ENCODE data around the gene SPG7.

Gene SPG7

DNA sequence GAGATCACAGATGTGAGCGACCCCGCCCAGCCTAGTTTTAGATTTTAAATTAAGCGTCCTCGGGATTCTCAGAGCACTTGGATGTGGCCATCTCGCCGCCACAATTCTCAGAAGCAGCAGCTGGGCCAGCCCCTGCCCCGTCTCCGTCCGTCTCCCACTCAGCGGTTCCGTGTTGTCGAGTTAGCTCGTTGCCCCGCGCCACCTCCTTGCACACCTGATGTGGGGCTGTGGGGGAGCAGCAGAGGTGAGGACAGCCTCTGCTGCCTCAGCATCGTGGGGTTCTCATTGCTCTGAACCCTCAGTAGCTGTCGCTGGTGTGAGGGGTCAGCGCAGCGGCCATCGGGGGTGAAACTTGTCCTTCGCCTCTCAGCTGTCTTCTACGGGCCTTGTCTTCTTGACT lies 44.1 kb downstream of the SPG7 start:
- no peaks in the 10 kb centered on the region for H4K20me1 ChIP-seq (ENCODE audit: insufficient read depth, low read length, poor library complexity, severe bottlenecking)
- H3F3A ChIP-seq (ENCODE audit: low read depth): no peaks in the 10 kb centered on the region
- H3K4me1 ChIP-seq (ENCODE audit: insufficient read depth, low read length, poor library complexity, severe bottlenecking): no peaks in the 10 kb centered on the region
- no peaks in the 10 kb centered on the region for H3K36me3 ChIP-seq (ENCODE audit: insufficient read depth, low read length)
- no peak overlapping the region for H3K4me3 ChIP-seq (ENCODE audit: low read length, poor library complexity, severe bottlenecking)
- H3K79me2 ChIP-seq (ENCODE audit: insufficient read depth, low read length): no peaks in the 10 kb centered on the region
- no peaks in the 10 kb centered on the region for H3K9me3 ChIP-seq (ENCODE audit: insufficient read depth, low read depth, low read length)
- no peak overlapping the region for H3K9ac ChIP-seq (ENCODE audit: low read depth, low read length, poor library complexity, severe bottlenecking)
- H3K4me2 ChIP-seq (ENCODE audit: low read depth, low read length, poor library complexity, severe bottlenecking): no peak overlapping the region
- H3K27me3 ChIP-seq (ENCODE audit: insufficient read depth, low read length, poor library complexity, severe bottlenecking): no peaks in the 10 kb centered on the region
- H3K9me2 ChIP-seq (replicated peaks; ENCODE audit: low read depth, low read length): no peaks in the 10 kb centered on the region
- TF ChIP-seq EZH2phosphoT487 (IDR thresholded peaks at IDR 0.05; ENCODE audit: borderline replicate concordance) (no peak), CTCF (conservative IDR thresholded peaks at IDR 0.05; ENCODE audit: low read length) (no peak)
- no peak overlapping the region for H2AFZ ChIP-seq (ENCODE audit: low read length)

- no peaks in the 10 kb centered on the region for H3K79me2 ChIP-seq (ENCODE audit: insufficient read depth, low read length)
- no peaks in the 10 kb centered on the region for H3K36me3 ChIP-seq (ENCODE audit: insufficient read depth, low read length)
- TF ChIP-seq EZH2phosphoT487 (IDR thresholded peaks at IDR 0.05; ENCODE audit: borderline replicate concordance) (no peak), CTCF (conservative IDR thresholded peaks at IDR 0.05; ENCODE audit: low read length) (no peak)
- H3K9ac ChIP-seq (ENCODE audit: low read depth, low read length, poor library complexity, severe bottlenecking): no peak overlapping the region
- H2AFZ ChIP-seq (ENCODE audit: low read length): no peak overlapping the region
- no peaks in the 10 kb centered on the region for H3K27me3 ChIP-seq (ENCODE audit: insufficient read depth, low read length, poor library complexity, severe bottlenecking)
- no peaks in the 10 kb centered on the region for H3F3A ChIP-seq (ENCODE audit: low read depth)
- no peak overlapping the region for H3K4me3 ChIP-seq (ENCODE audit: low read length, poor library complexity, severe bottlenecking)
- H3K4me2 ChIP-seq (ENCODE audit: low read depth, low read length, poor library complexity, severe bottlenecking): no peak overlapping the region
- H3K4me1 ChIP-seq (ENCODE audit: insufficient read depth, low read length, poor library complexity, severe bottlenecking): no peaks in the 10 kb centered on the region
- H3K9me3 ChIP-seq (ENCODE audit: insufficient read depth, low read depth, low read length): no peaks in the 10 kb centered on the region
- H4K20me1 ChIP-seq (ENCODE audit: insufficient read depth, low read length, poor library complexity, severe bottlenecking): no peaks in the 10 kb centered on the region
- no peaks in the 10 kb centered on the region for H3K9me2 ChIP-seq (replicated peaks; ENCODE audit: low read depth, low read length)
Measured at GRCh38 chr16:89552913-89553312, 44.7 kb downstream of the SPG7 start.

DNA sequence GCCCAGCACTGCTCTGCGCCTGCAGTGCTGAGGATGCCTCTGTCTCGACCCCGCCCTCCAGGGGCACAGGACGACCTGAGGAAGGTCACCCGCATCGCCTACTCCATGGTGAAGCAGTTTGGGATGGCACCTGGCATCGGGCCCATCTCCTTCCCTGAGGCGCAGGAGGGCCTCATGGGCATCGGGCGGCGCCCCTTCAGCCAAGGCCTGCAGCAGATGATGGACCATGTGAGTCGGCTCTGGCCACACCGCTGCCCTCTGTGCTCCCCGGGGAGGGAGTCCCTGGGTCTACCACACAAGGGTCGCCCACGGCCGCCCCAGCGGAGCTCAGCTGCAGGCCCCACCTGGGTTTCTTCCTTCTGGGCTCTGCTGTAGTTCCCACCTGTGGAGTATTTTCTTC lies 45.5 kb downstream of the SPG7 start:
- H3K36me3 ChIP-seq (ENCODE audit: insufficient read depth, low read length): no peaks in the 10 kb centered on the region
- no peak overlapping the region for H3K9ac ChIP-seq (ENCODE audit: low read depth, low read length, poor library complexity, severe bottlenecking)
- no peak for TF ChIP-seq EZH2phosphoT487 (IDR thresholded peaks at IDR 0.05; ENCODE audit: borderline replicate concordance)
- no peak for TF ChIP-seq CTCF (conservative IDR thresholded peaks at IDR 0.05; ENCODE audit: low read length)

More for the DNA sequence above, 45.5 kb downstream of the SPG7 start:
- no peaks in the 10 kb centered on the region for H4K20me1 ChIP-seq (ENCODE audit: insufficient read depth, low read length, poor library complexity, severe bottlenecking)
- H3F3A ChIP-seq (ENCODE audit: low read depth): no peaks in the 10 kb centered on the region
- no peak overlapping the region for H3K4me2 ChIP-seq (ENCODE audit: low read depth, low read length, poor library complexity, severe bottlenecking)
- H3K27me3 ChIP-seq (ENCODE audit: insufficient read depth, low read length, poor library complexity, severe bottlenecking): no peaks in the 10 kb centered on the region
- H3K4me3 ChIP-seq (ENCODE audit: low read length, poor library complexity, severe bottlenecking): no peak overlapping the region
- H3K79me2 ChIP-seq (ENCODE audit: insufficient read depth, low read length): no peaks in the 10 kb centered on the region
- no peak overlapping the region for H2AFZ ChIP-seq (ENCODE audit: low read length)
- no peaks in the 10 kb centered on the region for H3K9me3 ChIP-seq (ENCODE audit: insufficient read depth, low read depth, low read length)
- H3K4me1 ChIP-seq (ENCODE audit: insufficient read depth, low read length, poor library complexity, severe bottlenecking): no peaks in the 10 kb centered on the region
- H3K9me2 ChIP-seq (replicated peaks; ENCODE audit: low read depth, low read length): no peaks in the 10 kb centered on the region
